CD14-positive monocyte (primary cell): ENCODE results near the gene ITGA3. TPM values are rescaled to one million over a fixed set of nuclear protein-coding genes. Genes with fewer than 3 reads are reported as not detected.

Source experiments
- DNase-seq, 3 donors: peaks; one replicate each; pipeline ENCODE4 v3.0.0-alpha.2; 2011 to 2022
- H2AFZ ChIP-seq: 2 replicates; pipeline ENCODE4 v1.6.0; 2012; ENCODE audit warnings: mild to moderate bottlenecking, low read depth, low read length, inconsistent platforms; ENCODE audit not compliant: insufficient read depth, poor library complexity, severe bottlenecking
- H3K27ac ChIP-seq, 2 donors: 1 replicate in 1 of 2; 2 replicates in 1 of 2; pipeline ENCODE4 v1.5.1; 2012 to 2013; ENCODE audit warnings: low read length in 2 of 2, control low read depth in 1 of 2, inconsistent platforms in 1 of 2, low read depth in 1 of 2, mild to moderate bottlenecking in 1 of 2
- H3K27me3 ChIP-seq, 2 donors: one replicate each; pipeline versions ENCODE4 v1.6.0 to v1.6.1; 2011 to 2013; ENCODE audit warnings: low read length in 2 of 2; ENCODE audit not compliant: control insufficient read depth in 2 of 2, insufficient read depth in 2 of 2
- H3K36me3 ChIP-seq, 2 donors: replicated peaks in 1 of 2; 1 replicate in 1 of 2; 2 replicates in 1 of 2; pipeline versions ENCODE4 v1.5.1 to v1.6.1; 2012 to 2013; ENCODE audit warnings: low read length in 2 of 2, control low read depth in 1 of 2, inconsistent platforms in 1 of 2, mild to moderate bottlenecking in 1 of 2; ENCODE audit not compliant: insufficient read depth in 2 of 2, control insufficient read depth in 1 of 2
- H3K4me1 ChIP-seq, 2 donors: 1 replicate in 1 of 2; 2 replicates in 1 of 2; pipeline versions ENCODE4 v1.5.1 to v1.6.1; 2012 to 2013; ENCODE audit warnings: low read length in 2 of 2, control low read depth in 1 of 2, inconsistent platforms in 1 of 2, mild to moderate bottlenecking in 1 of 2, moderate library complexity in 1 of 2; ENCODE audit not compliant: insufficient read depth in 2 of 2, control insufficient read depth in 1 of 2
- H3K4me2 ChIP-seq: replicated peaks from 2 replicates; pipeline ENCODE3; 2012; ENCODE audit warnings: low read length, moderate library complexity, mild to moderate bottlenecking; ENCODE audit not compliant: poor library complexity, severe bottlenecking; ENCODE audit errors: extremely low read depth
- H3K4me3 ChIP-seq, 3 experiments: fragments of 200-600 bp in 1 of 3; sonication (generic) in 1 of 3; replicated peaks in 1 of 3; 1 replicate in 2 of 3; 2 replicates in 1 of 3; pipeline ENCODE4 v1.5.1; 2011 to 2013; ENCODE audit warnings: low read length in 3 of 3, mild to moderate bottlenecking in 3 of 3, control low read depth in 2 of 3, low read depth in 2 of 3, inconsistent platforms in 1 of 3, moderate library complexity in 1 of 3
- H3K79me2 ChIP-seq: 2 replicates; pipeline ENCODE4 v1.6.0; 2012; ENCODE audit warnings: mild to moderate bottlenecking, control low read depth, inconsistent platforms, low read length, moderate library complexity; ENCODE audit not compliant: insufficient read depth
- H3K9ac ChIP-seq: 2 replicates; pipeline ENCODE4 v1.6.0; 2017; ENCODE audit warnings: low read length, mild to moderate bottlenecking; ENCODE audit not compliant: insufficient read depth, poor library complexity, severe bottlenecking
- H3K9me3 ChIP-seq, 2 donors: replicated peaks in 1 of 2; 1 replicate in 1 of 2; 2 replicates in 1 of 2; pipeline versions ENCODE4 v1.5.1 to v1.6.1; 2012 to 2013; ENCODE audit warnings: low read length in 2 of 2, control low read depth in 1 of 2; ENCODE audit not compliant: control insufficient read depth in 1 of 2, insufficient read depth in 1 of 2
- H4K20me1 ChIP-seq: 2 replicates; pipeline ENCODE4 v1.6.0; 2012; ENCODE audit warnings: mild to moderate bottlenecking, low read length, control low read depth, moderate library complexity; ENCODE audit not compliant: insufficient read depth
- H3K27ac Mint-ChIP-seq, 7 donors: one replicate each; pipeline ENCODE4 v1.8.0; 2020; ENCODE audit warnings: mild to moderate bottlenecking in 7 of 7, mixed read lengths in 7 of 7, moderate library complexity in 6 of 7, inconsistent platforms in 2 of 7
- H3K27me3 Mint-ChIP-seq, 3 donors: one replicate each; pipeline ENCODE4 v1.8.0; 2021 to 2022; ENCODE audit warnings: low read depth in 3 of 3, mild to moderate bottlenecking in 3 of 3, mixed read lengths in 3 of 3, moderate library complexity in 3 of 3, inconsistent platforms in 1 of 3
- H3K36me3 Mint-ChIP-seq, 2 donors: one replicate each; pipeline ENCODE4 v1.8.0; 2020; ENCODE audit warnings: mixed read lengths in 2 of 2, inconsistent platforms in 1 of 2, mild to moderate bottlenecking in 1 of 2
- H3K4me1 Mint-ChIP-seq: one replicate; pipeline ENCODE4 v1.8.0; 2020; ENCODE audit warnings: mild to moderate bottlenecking, mixed read lengths
- H3K4me3 Mint-ChIP-seq, 2 donors: one replicate each; pipeline ENCODE4 v1.8.0; 2020; ENCODE audit warnings: mild to moderate bottlenecking in 2 of 2, mixed read lengths in 2 of 2, moderate library complexity in 1 of 2
- H3K9me3 Mint-ChIP-seq, 7 donors: one replicate each; pipeline ENCODE4 v1.8.0; 2020 to 2022; ENCODE audit warnings: mixed read lengths in 7 of 7, mild to moderate bottlenecking in 6 of 7, moderate library complexity in 6 of 7, inconsistent platforms in 2 of 7
- WGBS: methylation state at CpG from one replicate; pipeline ENCODE4 v1.1.5; 2013; ENCODE audit warnings: missing lambda C conversion rate; ENCODE audit not compliant: insufficient coverage; 5-methylcytosine and 5-hydroxymethylcytosine counted together
- intact Hi-C, 2 donors: fragments of 100-400 bp; cut with micrococcal nuclease; formaldehyde crosslinking; loops; one replicate each; pipeline versions ENCODE4 v1.15.0 to v1.15.1; 2023
- polyA plus RNA-seq, 3 donors: library from polyadenylated mRNA; depleted of rRNA in 1 of 3; unstranded in 2 of 3; stranded (reverse) in 1 of 3; fragments of 300-500 nt in 2 of 3; fragments of >200 nt in 1 of 3; fragmentation: Illumina TruSeq in 2 of 3; gene quantifications; 1 replicate in 2 of 3; 2 replicates in 1 of 3; pipeline ENCODE4 v1.2.3, GENCODE V29; 2012 to 2021
- TF ChIP-seq, protein P1 (sequence below): fragments of 200-600 bp; IDR thresholded peaks from one replicate; pipeline ENCODE4 v1.8.0; 2022; ENCODE audit warnings: antibody characterized with exemption, mild to moderate bottlenecking

Gene ITGA3
- polyA plus RNA-seq, 3 donors = 0.31 to 0.36 TPM; not detected in 1

DNA sequence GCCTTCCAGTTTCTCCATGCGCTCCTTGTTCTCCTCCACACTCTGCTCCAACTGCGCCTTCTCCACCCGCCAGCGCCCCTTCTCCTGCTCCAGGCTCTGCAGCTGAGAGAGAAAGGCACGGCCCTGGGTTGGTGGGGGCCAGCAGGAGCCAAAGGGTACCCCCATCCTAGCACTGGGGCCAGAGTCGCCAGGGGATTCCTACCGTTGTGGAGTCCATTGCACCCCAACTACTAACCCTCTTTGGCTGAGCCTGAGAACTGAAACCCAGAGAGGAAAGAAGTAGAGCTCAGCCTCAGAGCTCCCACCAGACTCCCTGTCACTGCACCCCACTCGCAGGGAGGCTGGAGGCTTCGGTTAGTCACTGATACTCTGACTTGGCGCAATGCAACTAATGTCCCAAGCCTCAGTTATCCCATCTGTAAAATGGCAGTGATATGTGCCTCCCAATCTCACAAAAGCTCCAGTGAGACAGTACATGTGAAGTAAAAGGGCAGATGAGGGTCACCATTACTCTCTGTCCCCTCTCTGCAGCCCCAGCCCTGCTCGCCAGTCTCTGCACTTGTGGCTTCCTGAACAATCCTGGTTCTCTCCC is 80.3 kb downstream of the ITGA3 start:
- Mint-ChIP-seq H3K4me3 (no peak overlapping the region), H3K27ac (no peak overlapping the region), H3K27me3 (peaks cover 10 to 16% (median 14%) of the 10 kb centered on the region in 3 donors), H3K4me1 (peaks cover 25% of the 10 kb centered on the region), H3K9me3 (peaks cover 0 to 5% (median 3%) of the 10 kb centered on the region in 7 donors), H3K36me3 (peaks cover 78 to 86% of the 10 kb centered on the region in 2 donors)
- H3K4me1 ChIP-seq = peaks cover 13 to 17% of the 10 kb centered on the region in 2 donors
- no peak overlapping the region for H3K4me2 ChIP-seq
- H3K4me3 ChIP-seq = no peak overlapping the region
- H3K79me2 ChIP-seq = peaks cover 28% of the 10 kb centered on the region
- no peaks in the 10 kb centered on the region for H3K9me3 ChIP-seq
- H3K9ac ChIP-seq = no peak overlapping the region
- peaks cover 75 to 84% of the 10 kb centered on the region in 2 donors for H3K36me3 ChIP-seq
- peaks cover 99% of the 10 kb centered on the region for H4K20me1 ChIP-seq
- no peak overlapping the region for H3K27ac ChIP-seq
- 94% methylated on average over 7 of the region's 11 CpGs for WGBS
- no peak overlapping the region for H2AFZ ChIP-seq
- intact Hi-C loops = no loop called here
- TF ChIP-seq, protein P1, sequence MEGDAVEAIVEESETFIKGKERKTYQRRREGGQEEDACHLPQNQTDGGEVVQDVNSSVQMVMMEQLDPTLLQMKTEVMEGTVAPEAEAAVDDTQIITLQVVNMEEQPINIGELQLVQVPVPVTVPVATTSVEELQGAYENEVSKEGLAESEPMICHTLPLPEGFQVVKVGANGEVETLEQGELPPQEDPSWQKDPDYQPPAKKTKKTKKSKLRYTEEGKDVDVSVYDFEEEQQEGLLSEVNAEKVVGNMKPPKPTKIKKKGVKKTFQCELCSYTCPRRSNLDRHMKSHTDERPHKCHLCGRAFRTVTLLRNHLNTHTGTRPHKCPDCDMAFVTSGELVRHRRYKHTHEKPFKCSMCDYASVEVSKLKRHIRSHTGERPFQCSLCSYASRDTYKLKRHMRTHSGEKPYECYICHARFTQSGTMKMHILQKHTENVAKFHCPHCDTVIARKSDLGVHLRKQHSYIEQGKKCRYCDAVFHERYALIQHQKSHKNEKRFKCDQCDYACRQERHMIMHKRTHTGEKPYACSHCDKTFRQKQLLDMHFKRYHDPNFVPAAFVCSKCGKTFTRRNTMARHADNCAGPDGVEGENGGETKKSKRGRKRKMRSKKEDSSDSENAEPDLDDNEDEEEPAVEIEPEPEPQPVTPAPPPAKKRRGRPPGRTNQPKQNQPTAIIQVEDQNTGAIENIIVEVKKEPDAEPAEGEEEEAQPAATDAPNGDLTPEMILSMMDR = no peak
- peaks cover 0 to 5% of the 10 kb centered on the region in 2 donors for H3K27me3 ChIP-seq
- DNase-seq = no peak

DNA sequence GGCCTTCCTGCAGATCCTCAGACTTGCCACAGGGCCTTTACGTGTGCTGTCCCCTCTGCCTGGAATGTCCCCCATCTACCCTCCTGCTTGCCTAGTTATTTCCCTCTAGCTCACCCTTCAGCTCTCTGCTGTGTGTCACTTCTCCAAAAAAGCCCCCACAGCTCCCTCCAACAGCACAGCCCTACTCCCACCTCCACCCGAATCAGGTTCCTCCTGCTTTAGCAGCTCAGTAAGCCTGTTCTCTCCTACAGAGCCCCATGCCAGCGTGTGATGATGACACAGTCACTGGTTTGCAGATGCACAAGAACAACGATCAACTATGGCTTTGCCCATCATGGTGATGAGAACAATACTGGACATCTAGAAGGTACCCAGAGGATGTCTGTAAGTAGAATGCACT is 81.1 kb downstream of the ITGA3 start:
- Histone ChIP-seq H3K4me2 (no peak overlapping the region), H3K27ac (no peak overlapping the region), H3K4me1 (peaks cover 20 to 26% of the 10 kb centered on the region in 2 donors), H3K9ac (no peak overlapping the region), H3K27me3 (no peaks in the 10 kb centered on the region), H3K36me3 (peaks cover 82 to 92% of the 10 kb centered on the region in 2 donors), H3K9me3 (no peaks in the 10 kb centered on the region), H2AFZ (no peak overlapping the region), H4K20me1 (peaks cover 100% of the 10 kb centered on the region), H3K4me3 (no peak overlapping the region), H3K79me2 (peaks cover 34% of the 10 kb centered on the region)
- TF ChIP-seq, protein P1 = no peak
- Mint-ChIP-seq H3K36me3 (peaks cover 80 to 89% of the 10 kb centered on the region in 2 donors), H3K27ac (peak overlapping the region in 1 of 7 donors; percentile 33), H3K4me3 (no peak overlapping the region), H3K4me1 (peaks cover 30% of the 10 kb centered on the region), H3K9me3 (peaks cover 0 to 5% (median 1%) of the 10 kb centered on the region in 7 donors), H3K27me3 (peaks cover 2 to 7% (median 7%) of the 10 kb centered on the region in 3 donors)
- intact Hi-C loops = no loop called here
- no peak for DNase-seq
- 100% methylated on average over 3 of the region's 4 CpGs for WGBS
